Neutrophil (primary cell): ENCODE measurements around the gene DCP1B.
A peak's percentile ranks its signal among the peaks of the same experiment; 100 is the strongest.

ENCODE experiments used
- H3K27ac ChIP-seq: fragments of 200-600 bp; sonication (generic); 2 replicates; pipeline ENCODE4 v1.5.1; 2016; ENCODE audit warnings: mild to moderate bottlenecking, moderate library complexity
- H3K27me3 ChIP-seq: fragments of 200-600 bp; sonication (generic); 2 replicates; pipeline ENCODE4 v1.6.0; 2016; ENCODE audit warnings: mild to moderate bottlenecking
- H3K36me3 ChIP-seq: fragments of 200-600 bp; sonication (generic); 2 replicates; pipeline ENCODE4 v1.5.1; 2017
- H3K4me1 ChIP-seq, 2 experiments: fragments of 200-600 bp in 1 of 2; sonication (generic) in 1 of 2; 1 replicate in 1 of 2; 2 replicates in 1 of 2; pipeline versions ENCODE4 v1.5.1 to v1.6.1; 2013 to 2016; ENCODE audit warnings: low read depth in 1 of 2, low read length in 1 of 2, mild to moderate bottlenecking in 1 of 2, moderate library complexity in 1 of 2; ENCODE audit not compliant: control insufficient read depth in 1 of 2, insufficient read depth in 1 of 2
- H3K4me3 ChIP-seq, 2 experiments: fragments of 200-600 bp in 1 of 2; sonication (generic) in 1 of 2; 1 replicate in 1 of 2; 2 replicates in 1 of 2; pipeline ENCODE4 v1.5.1; 2013 to 2016; ENCODE audit warnings: low read depth in 1 of 2, low read length in 1 of 2, mild to moderate bottlenecking in 1 of 2, moderate library complexity in 1 of 2
- H3K9me3 ChIP-seq: fragments of 200-600 bp; sonication (generic); 2 replicates; pipeline ENCODE4 v1.5.1; 2016
- TF ChIP-seq, protein P1 (sequence below): fragments of 200-600 bp; sonication (generic); IDR thresholded peaks from 2 replicates; pipeline ENCODE4 v1.5.1; 2016; ENCODE audit warnings: antibody characterized with exemption

DCP1B gene

DNA sequence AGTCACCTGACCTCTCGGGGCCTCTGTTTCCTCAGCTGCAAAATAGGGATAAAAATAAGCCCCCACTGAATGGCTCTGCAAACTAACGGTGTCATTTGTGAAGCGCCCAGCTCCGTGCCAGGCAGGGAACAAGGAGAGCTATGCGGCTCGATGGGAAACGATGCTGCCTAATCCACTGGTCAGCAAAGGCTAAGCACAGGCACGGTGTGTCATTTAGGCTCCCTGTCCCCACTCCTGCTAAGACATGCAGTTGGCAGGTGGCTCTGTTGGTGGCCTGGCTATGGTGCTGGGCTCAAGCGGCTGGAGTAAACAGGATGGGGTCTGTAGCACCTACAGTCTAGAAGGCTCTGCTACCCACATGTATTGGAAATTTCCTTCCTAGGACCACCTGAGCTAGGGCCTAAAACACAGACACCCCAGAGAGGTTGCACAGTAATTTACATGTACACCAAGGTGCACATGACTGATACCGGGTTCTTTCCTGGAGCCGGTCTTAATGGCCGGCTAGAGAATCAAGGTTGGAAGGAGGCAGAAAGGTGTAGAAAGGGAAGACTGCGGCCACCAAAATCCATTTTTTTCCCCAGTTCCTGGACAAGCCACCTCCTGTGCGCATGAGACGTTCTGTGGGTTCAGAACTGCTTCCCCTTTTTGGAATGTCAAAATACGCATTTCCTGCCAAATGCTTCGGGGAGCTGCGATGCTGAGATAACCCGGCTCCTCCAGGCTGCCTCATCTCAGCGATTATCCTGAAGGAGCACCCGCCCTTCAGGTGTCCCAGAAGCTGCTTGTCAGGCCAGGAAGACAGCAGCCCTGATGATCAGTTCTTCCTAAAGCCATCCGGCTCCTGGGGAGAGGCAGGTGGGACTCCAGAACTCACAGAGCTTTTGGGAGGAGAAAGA is 86.8 kb downstream of the DCP1B start:
- Histone ChIP-seq H3K9me3 (no peaks in the 10 kb centered on the region), H3K36me3 (peaks cover 9% of the 10 kb centered on the region), H3K4me1 (peaks cover 36 to 39% of the 10 kb centered on the region in 2 experiments), H3K27me3 (peaks cover 4% of the 10 kb centered on the region), H3K4me3 (peak overlapping the region; percentile 79 to 90), H3K27ac (peak overlapping the region; percentile 97)
- TF ChIP-seq, protein P1, sequence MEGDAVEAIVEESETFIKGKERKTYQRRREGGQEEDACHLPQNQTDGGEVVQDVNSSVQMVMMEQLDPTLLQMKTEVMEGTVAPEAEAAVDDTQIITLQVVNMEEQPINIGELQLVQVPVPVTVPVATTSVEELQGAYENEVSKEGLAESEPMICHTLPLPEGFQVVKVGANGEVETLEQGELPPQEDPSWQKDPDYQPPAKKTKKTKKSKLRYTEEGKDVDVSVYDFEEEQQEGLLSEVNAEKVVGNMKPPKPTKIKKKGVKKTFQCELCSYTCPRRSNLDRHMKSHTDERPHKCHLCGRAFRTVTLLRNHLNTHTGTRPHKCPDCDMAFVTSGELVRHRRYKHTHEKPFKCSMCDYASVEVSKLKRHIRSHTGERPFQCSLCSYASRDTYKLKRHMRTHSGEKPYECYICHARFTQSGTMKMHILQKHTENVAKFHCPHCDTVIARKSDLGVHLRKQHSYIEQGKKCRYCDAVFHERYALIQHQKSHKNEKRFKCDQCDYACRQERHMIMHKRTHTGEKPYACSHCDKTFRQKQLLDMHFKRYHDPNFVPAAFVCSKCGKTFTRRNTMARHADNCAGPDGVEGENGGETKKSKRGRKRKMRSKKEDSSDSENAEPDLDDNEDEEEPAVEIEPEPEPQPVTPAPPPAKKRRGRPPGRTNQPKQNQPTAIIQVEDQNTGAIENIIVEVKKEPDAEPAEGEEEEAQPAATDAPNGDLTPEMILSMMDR: no peak

DNA sequence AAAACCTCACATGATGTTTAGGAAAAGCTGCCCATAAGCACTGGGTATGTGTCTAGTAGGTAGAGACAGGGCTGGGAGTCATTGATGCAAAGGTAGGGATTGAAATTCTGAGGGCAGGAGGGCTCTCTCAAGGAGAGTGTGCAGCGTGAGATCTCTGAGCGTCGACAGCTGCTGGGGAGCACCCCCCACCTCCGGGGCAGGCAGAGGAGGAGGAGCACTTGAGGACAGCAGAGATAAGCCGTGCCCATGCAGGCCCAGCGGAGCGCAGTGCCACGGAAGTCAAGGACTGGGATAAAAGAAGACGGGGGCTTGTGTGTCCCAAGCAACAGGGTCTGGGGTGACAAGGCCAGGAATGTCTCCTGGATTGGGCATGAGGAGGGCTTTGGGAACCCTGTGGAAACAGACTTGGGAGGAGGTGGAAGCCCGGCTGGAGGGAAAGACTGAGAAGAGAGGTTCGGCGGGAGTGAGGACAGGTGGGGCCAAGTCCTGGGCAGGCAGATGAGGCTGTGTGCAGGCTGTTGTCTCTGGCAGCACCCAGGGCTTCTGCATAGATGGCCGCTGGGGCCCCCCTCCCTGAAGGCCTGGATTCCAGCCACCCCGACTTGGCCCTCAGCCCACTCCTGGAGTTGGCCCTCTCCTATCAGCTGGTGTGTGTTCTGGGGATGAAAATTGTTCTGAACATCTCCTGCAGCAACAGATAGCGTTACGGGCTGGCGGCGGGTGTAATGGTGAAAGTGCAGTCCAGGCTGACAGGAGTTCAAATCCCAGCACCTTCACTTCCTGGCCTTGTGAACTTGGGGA is 87.7 kb downstream of the DCP1B start:
- Histone ChIP-seq H3K9me3 (no peaks in the 10 kb centered on the region), H3K4me3 (peak overlapping the region in 1 of 2 experiments; percentile 90), H3K36me3 (peaks cover 9% of the 10 kb centered on the region), H3K27ac (peak overlapping the region; percentile 97), H3K27me3 (peaks cover 4% of the 10 kb centered on the region), H3K4me1 (peaks cover 36 to 39% of the 10 kb centered on the region in 2 experiments)
- TF ChIP-seq, protein P1: no peak

DNA sequence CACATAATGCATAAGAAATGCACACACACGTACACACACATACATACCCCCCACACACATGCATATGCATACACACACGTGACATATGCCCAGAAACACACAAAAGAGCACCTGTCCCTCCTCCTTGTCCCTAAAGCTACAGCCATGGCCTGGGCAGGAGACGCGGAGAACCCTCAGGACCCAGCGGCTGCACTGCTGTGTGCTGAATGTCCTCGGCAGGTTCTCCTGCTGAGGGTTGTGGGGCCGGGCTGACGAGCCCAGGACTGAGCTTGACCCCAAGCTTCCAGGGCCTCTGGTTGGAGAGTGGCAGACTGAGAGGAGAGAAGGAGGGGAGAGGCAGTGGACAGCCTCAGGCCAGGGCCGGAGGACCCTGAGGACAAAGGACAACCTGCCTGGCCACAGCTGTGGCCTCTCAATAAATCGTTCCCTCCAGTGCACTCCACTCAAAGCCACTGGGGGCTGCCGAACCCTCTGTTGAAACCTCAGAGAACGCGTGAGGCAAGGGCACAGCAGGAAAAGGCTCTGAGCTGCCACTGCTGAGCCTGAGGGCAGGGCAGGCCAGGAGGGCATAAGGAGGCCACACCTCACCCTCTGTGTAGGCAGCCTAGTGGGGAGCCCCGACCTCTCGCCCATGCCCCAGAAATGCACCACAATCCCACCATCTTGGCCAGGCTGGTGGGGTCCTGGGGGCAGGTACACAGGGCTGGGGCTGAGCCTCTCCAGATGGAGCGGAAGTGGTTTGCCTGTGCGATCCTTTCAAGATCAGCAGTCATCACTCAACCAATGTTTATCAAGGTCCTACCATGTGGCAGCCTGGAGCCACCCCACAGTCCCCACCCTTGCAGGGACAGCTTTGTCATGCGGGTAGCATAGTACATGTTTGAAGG is 88.9 kb downstream of the DCP1B start:
- H3K36me3 ChIP-seq: peaks cover 9% of the 10 kb centered on the region
- H3K4me1 ChIP-seq: peaks cover 27 to 29% of the 10 kb centered on the region in 2 experiments
- no peak overlapping the region for H3K4me3 ChIP-seq
- no peak overlapping the region for H3K27ac ChIP-seq
- peaks cover 8% of the 10 kb centered on the region for H3K27me3 ChIP-seq
- TF ChIP-seq, protein P1: no peak
- H3K9me3 ChIP-seq: no peaks in the 10 kb centered on the region

DNA sequence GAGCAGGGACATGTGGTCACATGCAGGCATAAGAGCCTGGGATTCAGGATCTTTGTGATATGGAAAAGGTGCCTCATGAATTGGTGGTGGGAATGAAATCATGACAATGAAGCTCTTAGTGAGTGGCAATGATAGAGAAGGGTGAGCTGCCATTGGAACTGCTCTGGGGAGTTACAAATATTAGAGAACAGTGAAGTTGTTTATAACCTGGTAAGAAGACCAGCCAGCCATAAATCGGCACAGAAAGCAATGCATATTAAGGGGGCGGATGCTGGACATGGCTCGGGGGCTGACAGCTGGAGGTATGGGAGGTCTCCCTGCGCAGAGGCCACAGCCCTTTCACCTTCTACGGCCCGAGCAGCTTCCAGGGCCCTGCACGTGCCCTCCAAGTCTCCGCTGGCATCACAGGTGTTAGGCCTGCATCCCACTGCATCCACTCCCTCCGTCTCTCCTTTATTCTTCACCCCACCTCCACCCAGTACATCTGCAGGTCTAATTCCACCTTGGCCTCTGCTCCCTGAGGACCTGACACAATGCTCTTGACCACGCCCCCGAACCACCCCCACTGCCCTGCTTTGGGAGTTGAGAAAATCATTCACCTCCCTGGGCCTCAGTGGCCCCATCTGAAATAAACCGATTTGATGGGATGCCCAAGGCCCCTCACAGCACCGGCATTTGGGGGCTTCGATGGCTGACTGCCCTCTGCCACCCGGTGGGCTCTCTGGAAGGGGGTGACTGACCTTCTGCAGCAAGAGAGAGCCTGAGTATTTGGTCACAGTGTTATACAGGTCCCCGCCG is 89.9 kb downstream of the DCP1B start:
- Histone ChIP-seq H3K4me1 (peaks cover 20 to 25% of the 10 kb centered on the region in 2 experiments), H3K9me3 (no peaks in the 10 kb centered on the region), H3K27me3 (peaks cover 16% of the 10 kb centered on the region), H3K27ac (no peak overlapping the region), H3K36me3 (peaks cover 3% of the 10 kb centered on the region), H3K4me3 (no peak overlapping the region)
- TF ChIP-seq, protein P1: no peak
